ENCODE data around the gene ZXDC.

The ZXDC gene

DNA sequence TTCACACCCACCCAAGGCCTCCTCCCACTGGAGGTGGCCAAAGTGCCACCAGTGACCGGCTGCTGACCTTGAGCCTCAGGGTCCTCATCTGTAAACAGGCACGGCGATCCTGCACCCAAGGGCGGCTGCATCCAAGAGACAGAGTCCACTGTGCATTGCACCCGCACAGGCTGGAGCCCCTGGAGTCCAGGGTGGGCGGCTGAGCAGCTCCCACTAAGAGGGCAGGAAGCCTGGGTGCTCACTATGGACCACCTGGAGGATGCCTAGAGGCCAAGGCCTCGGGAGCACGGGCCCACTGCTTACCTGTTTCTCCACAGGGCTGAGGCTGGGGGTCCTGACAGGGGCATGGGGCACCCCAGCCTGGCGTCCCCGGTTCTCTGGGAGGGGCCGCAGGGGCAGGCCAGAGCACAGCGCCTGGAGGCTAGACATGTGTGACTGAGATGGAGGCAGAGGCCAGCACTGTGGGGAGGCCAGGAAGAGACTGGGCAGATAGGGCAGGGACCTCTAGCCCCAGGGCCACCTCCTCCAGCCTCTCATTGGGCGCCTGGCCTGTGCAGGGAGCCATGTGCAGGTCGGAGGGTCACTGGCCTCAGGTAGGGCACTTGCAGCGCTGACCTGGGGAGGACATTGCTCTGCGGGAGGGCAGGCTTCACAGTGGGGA is 41.7 kb upstream of the ZXDC start, which contains the start of gene UROC1:
TSS of gene UROC1 (minus strand) at position 483 of the 661 bp plus-strand sequence. CDS start at position 429, 54 bp downstream.
- intact Hi-C loops (cut with DNase I; ENCODE audit: low total_unique reads): no loop called here
- Histone ChIP-seq H3K4me3 (no peak within 1 kb of the TSS), H3K9me3 (no peaks in the 10 kb centered on the region), H3K4me1 (no peaks in the 10 kb centered on the region), H3K27me3 (peaks cover 0 to 18% of the 10 kb centered on the region in 2 donors), H3K27ac (no peak within 1 kb of the TSS), H3K36me3 (no peaks in the 10 kb centered on the region)
- TF ChIP-seq, protein P1, sequence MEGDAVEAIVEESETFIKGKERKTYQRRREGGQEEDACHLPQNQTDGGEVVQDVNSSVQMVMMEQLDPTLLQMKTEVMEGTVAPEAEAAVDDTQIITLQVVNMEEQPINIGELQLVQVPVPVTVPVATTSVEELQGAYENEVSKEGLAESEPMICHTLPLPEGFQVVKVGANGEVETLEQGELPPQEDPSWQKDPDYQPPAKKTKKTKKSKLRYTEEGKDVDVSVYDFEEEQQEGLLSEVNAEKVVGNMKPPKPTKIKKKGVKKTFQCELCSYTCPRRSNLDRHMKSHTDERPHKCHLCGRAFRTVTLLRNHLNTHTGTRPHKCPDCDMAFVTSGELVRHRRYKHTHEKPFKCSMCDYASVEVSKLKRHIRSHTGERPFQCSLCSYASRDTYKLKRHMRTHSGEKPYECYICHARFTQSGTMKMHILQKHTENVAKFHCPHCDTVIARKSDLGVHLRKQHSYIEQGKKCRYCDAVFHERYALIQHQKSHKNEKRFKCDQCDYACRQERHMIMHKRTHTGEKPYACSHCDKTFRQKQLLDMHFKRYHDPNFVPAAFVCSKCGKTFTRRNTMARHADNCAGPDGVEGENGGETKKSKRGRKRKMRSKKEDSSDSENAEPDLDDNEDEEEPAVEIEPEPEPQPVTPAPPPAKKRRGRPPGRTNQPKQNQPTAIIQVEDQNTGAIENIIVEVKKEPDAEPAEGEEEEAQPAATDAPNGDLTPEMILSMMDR (IDR thresholded peaks at IDR 0.05): no peak
- DNase-seq: peak in 1 of 2 donors; percentile 47

DNA sequence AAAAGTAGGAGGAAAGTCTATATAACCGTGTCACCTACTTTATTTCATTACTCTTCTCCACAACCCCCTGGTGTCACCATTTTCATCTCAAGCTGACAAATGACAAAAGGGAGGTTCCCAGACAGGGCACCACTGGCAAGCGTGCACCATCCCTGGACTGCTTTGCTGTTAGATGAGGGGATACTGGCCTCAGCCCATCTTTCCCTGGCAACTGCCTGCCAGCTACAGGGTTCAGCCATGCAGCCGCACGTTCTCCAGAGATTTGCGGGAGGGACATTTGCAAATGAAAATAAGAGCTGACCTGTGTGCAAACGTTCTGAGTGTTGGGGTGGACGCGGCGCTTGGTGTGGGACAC is 41.2 kb upstream of the ZXDC start:
- DNase-seq: no peak
- Histone ChIP-seq H3K36me3 (no peaks in the 10 kb centered on the region), H3K27ac (no peak overlapping the region), H3K4me1 (no peaks in the 10 kb centered on the region), H3K4me3 (no peak overlapping the region), H3K27me3 (peaks cover 0 to 18% of the 10 kb centered on the region in 2 donors), H3K9me3 (no peaks in the 10 kb centered on the region)
- TF ChIP-seq, protein P1 (IDR thresholded peaks at IDR 0.05): no peak
- intact Hi-C loops (cut with DNase I; ENCODE audit: low total_unique reads): no loop called here

DNA sequence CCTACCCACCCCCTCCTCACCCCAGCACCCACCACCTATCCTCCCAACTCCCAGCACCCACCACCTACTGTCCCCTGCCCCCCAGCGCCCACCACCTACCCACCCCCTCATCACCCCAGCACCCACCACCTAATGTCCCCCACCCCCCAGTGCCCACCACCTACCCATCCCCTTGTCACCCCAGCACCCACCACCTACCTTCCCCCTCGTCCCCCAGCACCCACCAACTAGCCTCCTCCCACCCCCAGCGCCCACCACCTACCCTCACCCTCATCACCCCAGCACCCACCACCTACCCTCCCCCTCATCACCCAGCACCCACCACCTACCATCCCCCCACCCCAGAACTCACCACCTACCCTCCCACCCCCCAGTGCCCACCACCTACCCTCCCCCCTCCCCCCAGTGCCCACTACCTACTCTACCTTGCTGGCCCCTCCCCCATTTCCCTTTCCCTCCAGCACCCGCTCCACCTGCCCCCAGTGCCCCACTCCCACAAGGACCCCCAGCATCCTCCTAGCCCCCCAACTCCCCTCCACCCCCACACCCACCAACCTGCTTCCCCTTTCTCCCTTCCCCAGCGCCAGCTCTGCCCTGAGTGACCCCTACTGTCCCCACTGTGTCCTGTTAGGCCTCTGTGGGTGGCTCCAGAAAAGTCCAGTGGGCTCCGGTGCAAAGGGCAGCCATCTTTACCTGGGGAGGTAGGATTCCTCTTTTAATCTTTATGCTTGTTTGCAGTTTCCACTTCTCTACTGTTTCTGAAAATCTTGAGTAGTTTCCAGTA is 40.7 kb upstream of the ZXDC start:
- TF ChIP-seq, protein P1 (IDR thresholded peaks at IDR 0.05): no peak
- intact Hi-C loops (cut with DNase I; ENCODE audit: low total_unique reads): no loop called here
- no peaks in the 10 kb centered on the region for H3K4me1 ChIP-seq
- peaks cover 0 to 18% of the 10 kb centered on the region in 2 donors for H3K27me3 ChIP-seq
- H3K36me3 ChIP-seq: no peaks in the 10 kb centered on the region
- no peak for DNase-seq
- H3K27ac ChIP-seq: no peak overlapping the region
- no peak overlapping the region for H3K4me3 ChIP-seq
- no peaks in the 10 kb centered on the region for H3K9me3 ChIP-seq

DNA sequence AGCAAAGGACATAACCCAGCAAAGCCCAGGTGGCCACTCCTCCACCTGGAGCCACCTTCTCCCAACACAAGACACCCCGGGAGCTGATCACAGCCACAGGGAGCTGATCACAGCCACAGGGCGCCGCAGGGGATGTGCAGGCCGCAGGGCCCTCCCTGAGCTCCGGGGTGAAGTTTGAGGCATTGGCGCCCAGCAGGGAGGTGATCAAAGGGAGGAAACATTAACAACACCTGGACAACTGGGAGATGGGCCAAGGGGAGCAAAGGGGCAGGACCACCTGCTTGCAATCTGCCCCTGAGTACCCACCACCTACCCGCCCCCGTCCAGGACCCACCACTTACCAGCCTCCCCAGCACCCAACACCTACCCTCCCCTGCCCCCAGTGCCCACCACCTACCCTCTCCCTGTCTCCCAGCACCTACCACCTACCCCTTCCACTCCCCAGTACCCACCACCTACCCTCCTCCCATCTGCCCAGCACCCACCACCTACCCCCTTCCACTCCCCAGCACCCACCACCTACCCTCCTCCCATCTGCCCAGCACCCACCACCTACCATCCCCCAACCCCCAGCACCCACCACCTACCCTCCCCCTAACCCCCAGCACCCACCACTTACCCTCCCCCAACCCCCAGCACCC is 39.5 kb upstream of the ZXDC start:
- TF ChIP-seq, protein P1 (IDR thresholded peaks at IDR 0.05): no peak
- intact Hi-C loops (cut with DNase I; ENCODE audit: low total_unique reads): no loop called here
- Histone ChIP-seq H3K27ac (no peak overlapping the region), H3K9me3 (no peaks in the 10 kb centered on the region), H3K27me3 (peaks cover 0 to 18% of the 10 kb centered on the region in 2 donors), H3K36me3 (no peaks in the 10 kb centered on the region), H3K4me3 (no peak overlapping the region), H3K4me1 (no peaks in the 10 kb centered on the region)
- no peak for DNase-seq

DNA sequence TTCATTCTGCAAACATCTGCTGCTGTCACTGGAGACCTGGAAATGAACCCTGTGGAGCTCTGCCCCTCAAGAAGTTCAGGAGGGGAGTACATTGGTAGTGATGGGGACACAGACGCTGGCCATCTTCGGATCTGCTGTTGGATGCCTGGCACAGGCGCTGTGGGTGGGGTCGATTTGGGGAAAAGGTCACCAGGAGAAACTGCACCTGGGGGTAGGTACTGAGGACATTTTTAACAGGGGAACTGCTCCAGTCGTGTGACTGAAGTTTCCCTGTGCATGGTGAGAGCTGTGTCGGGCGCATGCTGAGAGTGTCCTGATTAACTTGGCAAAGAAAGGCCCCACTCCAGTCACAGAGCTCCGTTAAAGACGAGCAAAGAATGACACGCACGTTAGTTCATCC is 38.5 kb upstream of the ZXDC start:
- peaks cover 0 to 18% of the 10 kb centered on the region in 2 donors for H3K27me3 ChIP-seq
- no peaks in the 10 kb centered on the region for H3K4me1 ChIP-seq
- no peak for DNase-seq
- intact Hi-C loops (cut with DNase I; ENCODE audit: low total_unique reads): no loop called here
- no peaks in the 10 kb centered on the region for H3K9me3 ChIP-seq
- no peaks in the 10 kb centered on the region for H3K36me3 ChIP-seq
- H3K4me3 ChIP-seq: no peak overlapping the region
- H3K27ac ChIP-seq: no peak overlapping the region
- TF ChIP-seq, protein P1 (IDR thresholded peaks at IDR 0.05): no peak
